Liver (tissue), 9 donors: Measurements from ENCODE around the gene PLXNB1. TPM values are rescaled to one million over a fixed set of nuclear protein-coding genes. Genes with fewer than 3 reads are reported as not detected.

ENCODE experiments used
- DNase-seq: peaks from one replicate; pipeline ENCODE4 v3.0.0-alpha.2; 2017; ENCODE audit warnings: low spot score
- H3K27ac ChIP-seq, 2 donors: one replicate each; pipeline ENCODE4 v1.7.0; 2013; ENCODE audit warnings: inconsistent platforms in 2 of 2, low read length in 2 of 2, control low read depth in 1 of 2, low read depth in 1 of 2, mild to moderate bottlenecking in 1 of 2
- H3K27me3 ChIP-seq, 4 donors: one replicate each; pipeline versions ENCODE4 v1.6.1 to v1.7.0; 2013; ENCODE audit warnings: low read length in 3 of 4, inconsistent platforms in 1 of 4, mild to moderate bottlenecking in 1 of 4, moderate library complexity in 1 of 4; ENCODE audit not compliant: control insufficient read depth in 4 of 4, insufficient read depth in 4 of 4
- H3K36me3 ChIP-seq, 4 donors: one replicate each; pipeline versions ENCODE4 v1.6.1 to v1.7.0; 2013; ENCODE audit warnings: low read length in 3 of 4, mild to moderate bottlenecking in 3 of 4, low read depth in 1 of 4, moderate library complexity in 1 of 4; ENCODE audit not compliant: control insufficient read depth in 4 of 4, insufficient read depth in 3 of 4
- H3K4me1 ChIP-seq, 4 donors: one replicate each; pipeline versions ENCODE4 v1.6.1 to v1.7.0; 2013; ENCODE audit warnings: low read length in 3 of 4, mild to moderate bottlenecking in 3 of 4, moderate library complexity in 1 of 4; ENCODE audit not compliant: control insufficient read depth in 4 of 4, insufficient read depth in 4 of 4
- H3K4me3 ChIP-seq, 3 donors: one replicate each; pipeline versions ENCODE4 v1.6.1 to v1.7.0; 2013; ENCODE audit warnings: low read length in 3 of 3, control low read depth in 1 of 3, low read depth in 1 of 3, mild to moderate bottlenecking in 1 of 3
- H3K9ac ChIP-seq, 2 donors: one replicate each; pipeline ENCODE4 v1.7.0; 2013; ENCODE audit warnings: low read length in 2 of 2, mild to moderate bottlenecking in 2 of 2, moderate library complexity in 2 of 2, control low read depth in 1 of 2, low read depth in 1 of 2
- H3K9me3 ChIP-seq, 4 donors: one replicate each; pipeline versions ENCODE4 v1.6.1 to v1.7.0; 2013; ENCODE audit warnings: low read length in 3 of 4; ENCODE audit not compliant: control insufficient read depth in 4 of 4
- ATF3 ChIP-seq: IDR thresholded peaks from 2 replicates; pipeline ENCODE4 v1.6.1; 2016; ENCODE audit warnings: antibody characterized with exemption
- CTCF ChIP-seq: fragments of 150-350 bp; IDR thresholded peaks from 2 replicates; pipeline ENCODE4 v1.5.1; 2017; ENCODE audit warnings: improper control_type of control experiment, low read depth, low read length; ENCODE audit not compliant: missing input control
- EGR1 ChIP-seq, 2 donors: IDR thresholded peaks; 2 replicates each; pipeline ENCODE4 v1.6.1; 2016 to 2018; ENCODE audit warnings: antibody characterized with exemption in 2 of 2, low read depth in 2 of 2
- FOXA1 ChIP-seq: IDR thresholded peaks from 2 replicates; pipeline ENCODE4 v1.6.1; 2016; ENCODE audit warnings: antibody characterized with exemption
- FOXA2 ChIP-seq: IDR thresholded peaks from 2 replicates; pipeline ENCODE4 v1.6.1; 2016; ENCODE audit warnings: antibody characterized with exemption
- GABPA ChIP-seq, 2 donors: IDR thresholded peaks in 1 of 2; conservative IDR thresholded peaks in 1 of 2; 2 replicates each; pipeline ENCODE4 v1.6.1; 2016; ENCODE audit warnings: antibody characterized with exemption in 2 of 2, mild to moderate bottlenecking in 1 of 2, moderate library complexity in 1 of 2
- HNF4A ChIP-seq, 2 donors: conservative IDR thresholded peaks; 2 replicates each; pipeline ENCODE4 v1.6.1; 2016; ENCODE audit warnings: antibody characterized with exemption in 2 of 2, mild to moderate bottlenecking in 2 of 2
- JUND ChIP-seq, 2 donors: IDR thresholded peaks; 2 replicates each; pipeline ENCODE4 v1.6.1; 2016; ENCODE audit warnings: antibody characterized with exemption in 2 of 2
- NR2F2 ChIP-seq: IDR thresholded peaks from 2 replicates; pipeline ENCODE4 v1.6.1; 2016; ENCODE audit warnings: antibody characterized with exemption
- RAD21 ChIP-seq, 2 donors: IDR thresholded peaks; 2 replicates each; pipeline ENCODE4 v1.6.1; 2016; ENCODE audit warnings: antibody characterized with exemption in 2 of 2, mild to moderate bottlenecking in 2 of 2
- SP1 ChIP-seq: IDR thresholded peaks from 2 replicates; pipeline ENCODE4 v1.6.1; 2018; ENCODE audit warnings: antibody characterized with exemption, mild to moderate bottlenecking
- YY1 ChIP-seq: IDR thresholded peaks from 2 replicates; pipeline ENCODE4 v1.6.1; 2016; ENCODE audit warnings: antibody characterized with exemption, mild to moderate bottlenecking
- WGBS: extraction: QIAGEN DNeasy Blood & Tissue Kit; methylation state at CpG from one replicate; pipeline ENCODE4 v1.1.7; 2013; 5-methylcytosine and 5-hydroxymethylcytosine counted together
- polyA plus RNA-seq, 2 donors: library from polyadenylated mRNA; stranded (reverse) in 1 of 2; unstranded in 1 of 2; fragments of 200-250 nt in 1 of 2; fragments of >200 nt in 1 of 2; fragmentation: Nextera tagmentation in 1 of 2; extraction: Ambion mirVana in 1 of 2; gene quantifications; one replicate each; pipeline versions ENCODE4 v1.2.1 to v1.2.3, GENCODE V29; 2013 to 2015
- total RNA-seq, 2 donors: library from RNA; depleted of rRNA; stranded (reverse); fragments of >200 nt; gene quantifications; one replicate each; pipeline ENCODE4 v1.2.3, GENCODE V29; 2014
- TF ChIP-seq, protein P1 (sequence below): IDR thresholded peaks from 2 replicates; pipeline ENCODE4 v1.6.1; 2016; ENCODE audit warnings: antibody characterized with exemption, mild to moderate bottlenecking
- TF ChIP-seq, protein P2 (sequence below): IDR thresholded peaks from 2 replicates; pipeline ENCODE4 v1.6.1; 2016; ENCODE audit warnings: antibody characterized with exemption
- donor health status: healthy.
- donor health status: healthy.
- donor health status: healthy.
- donor health status: healthy.
- donor health status: healthy.

PLXNB1 gene
- total and polyA plus RNA-seq, 4 donors: 38.1 to 204 (median 72.9) TPM

- TF ChIP-seq, protein P1, sequence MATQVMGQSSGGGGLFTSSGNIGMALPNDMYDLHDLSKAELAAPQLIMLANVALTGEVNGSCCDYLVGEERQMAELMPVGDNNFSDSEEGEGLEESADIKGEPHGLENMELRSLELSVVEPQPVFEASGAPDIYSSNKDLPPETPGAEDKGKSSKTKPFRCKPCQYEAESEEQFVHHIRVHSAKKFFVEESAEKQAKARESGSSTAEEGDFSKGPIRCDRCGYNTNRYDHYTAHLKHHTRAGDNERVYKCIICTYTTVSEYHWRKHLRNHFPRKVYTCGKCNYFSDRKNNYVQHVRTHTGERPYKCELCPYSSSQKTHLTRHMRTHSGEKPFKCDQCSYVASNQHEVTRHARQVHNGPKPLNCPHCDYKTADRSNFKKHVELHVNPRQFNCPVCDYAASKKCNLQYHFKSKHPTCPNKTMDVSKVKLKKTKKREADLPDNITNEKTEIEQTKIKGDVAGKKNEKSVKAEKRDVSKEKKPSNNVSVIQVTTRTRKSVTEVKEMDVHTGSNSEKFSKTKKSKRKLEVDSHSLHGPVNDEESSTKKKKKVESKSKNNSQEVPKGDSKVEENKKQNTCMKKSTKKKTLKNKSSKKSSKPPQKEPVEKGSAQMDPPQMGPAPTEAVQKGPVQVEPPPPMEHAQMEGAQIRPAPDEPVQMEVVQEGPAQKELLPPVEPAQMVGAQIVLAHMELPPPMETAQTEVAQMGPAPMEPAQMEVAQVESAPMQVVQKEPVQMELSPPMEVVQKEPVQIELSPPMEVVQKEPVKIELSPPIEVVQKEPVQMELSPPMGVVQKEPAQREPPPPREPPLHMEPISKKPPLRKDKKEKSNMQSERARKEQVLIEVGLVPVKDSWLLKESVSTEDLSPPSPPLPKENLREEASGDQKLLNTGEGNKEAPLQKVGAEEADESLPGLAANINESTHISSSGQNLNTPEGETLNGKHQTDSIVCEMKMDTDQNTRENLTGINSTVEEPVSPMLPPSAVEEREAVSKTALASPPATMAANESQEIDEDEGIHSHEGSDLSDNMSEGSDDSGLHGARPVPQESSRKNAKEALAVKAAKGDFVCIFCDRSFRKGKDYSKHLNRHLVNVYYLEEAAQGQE: no peak
- TF ChIP-seq SP1: no peak
- TF ChIP-seq FOXA1: no peak
- no peak for TF ChIP-seq EGR1 (IDR thresholded peaks at IDR 0.05; ENCODE audit: low read depth in 2 of 2)
- TF ChIP-seq, protein P2, sequence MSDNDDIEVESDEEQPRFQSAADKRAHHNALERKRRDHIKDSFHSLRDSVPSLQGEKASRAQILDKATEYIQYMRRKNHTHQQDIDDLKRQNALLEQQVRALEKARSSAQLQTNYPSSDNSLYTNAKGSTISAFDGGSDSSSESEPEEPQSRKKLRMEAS: no peak
Observed at GRCh38 chr3:48419149-48419548, 10.7 kb downstream of the PLXNB1 start (continued).

- Histone ChIP-seq H3K36me3 (peaks cover 15 to 66% (median 36%) of the 10 kb centered on the region in 4 donors), H3K4me3 (no peak overlapping the region), H3K9ac (no peak overlapping the region), H3K27ac (no peak overlapping the region), H3K9me3 (no peaks in the 10 kb centered on the region), H3K27me3 (no peaks in the 10 kb centered on the region), H3K4me1 (peaks cover 2 to 26% (median 15%) of the 10 kb centered on the region in 4 donors)
- DNase-seq: no peak
- WGBS: 71% methylated on average over 9 of the region's 9 CpGs
- TF ChIP-seq GABPA (IDR thresholded peaks at IDR 0.05 in 1 of 2, conservative IDR thresholded peaks at IDR 0.05 in 1 of 2) (no peak), YY1 (no peak), SP1 (no peak), FOXA2 (no peak)
- TF ChIP-seq, protein P1: no peak
Observed at GRCh38 chr3:48418651-48419050, 11.2 kb downstream of the PLXNB1 start.

- no peak for DNase-seq
- WGBS: 92% methylated on average over 17 of the region's 17 CpGs
Observed at GRCh38 chr3:48418140-48418539, 11.7 kb downstream of the PLXNB1 start.

More at GRCh38 chr3:48418140-48418539, 11.7 kb downstream of the PLXNB1 start:
- TF ChIP-seq ATF3: no peak
- no peak for TF ChIP-seq RAD21 (IDR thresholded peaks at IDR 0.05)
- no peak for TF ChIP-seq HNF4A (conservative IDR thresholded peaks at IDR 0.05)
- no peak for TF ChIP-seq EGR1 (IDR thresholded peaks at IDR 0.05; ENCODE audit: low read depth in 2 of 2)
- TF ChIP-seq NR2F2: no peak
- TF ChIP-seq, protein P2: no peak
- no peak for TF ChIP-seq FOXA2
- TF ChIP-seq FOXA1: no peak
- TF ChIP-seq SP1: no peak
- no peak for TF ChIP-seq CTCF
- TF ChIP-seq JUND (IDR thresholded peaks at IDR 0.05): no peak
- no peak for TF ChIP-seq GABPA (IDR thresholded peaks at IDR 0.05 in 1 of 2, conservative IDR thresholded peaks at IDR 0.05 in 1 of 2)
- no peak for TF ChIP-seq YY1
- Histone ChIP-seq H3K36me3 (peaks cover 15 to 71% (median 37%) of the 10 kb centered on the region in 4 donors), H3K27me3 (no peaks in the 10 kb centered on the region), H3K4me3 (no peak overlapping the region), H3K9me3 (no peaks in the 10 kb centered on the region), H3K9ac (no peak overlapping the region), H3K27ac (no peak overlapping the region), H3K4me1 (peaks cover 0 to 21% (median 11%) of the 10 kb centered on the region in 4 donors)
